GM18519 (cell line): Measurements from ENCODE around the gene TMEM233.

Experiments
- ATAC-seq: cut with Tn5 transposase; IDR thresholded peaks from one replicate; pipeline ENCODE4 v1.9.1; 2021; ENCODE audit warnings: mild to moderate bottlenecking, moderate library complexity; ENCODE audit not compliant: unreplicated experiment, low FRiP score

The TMEM233 gene

DNA sequence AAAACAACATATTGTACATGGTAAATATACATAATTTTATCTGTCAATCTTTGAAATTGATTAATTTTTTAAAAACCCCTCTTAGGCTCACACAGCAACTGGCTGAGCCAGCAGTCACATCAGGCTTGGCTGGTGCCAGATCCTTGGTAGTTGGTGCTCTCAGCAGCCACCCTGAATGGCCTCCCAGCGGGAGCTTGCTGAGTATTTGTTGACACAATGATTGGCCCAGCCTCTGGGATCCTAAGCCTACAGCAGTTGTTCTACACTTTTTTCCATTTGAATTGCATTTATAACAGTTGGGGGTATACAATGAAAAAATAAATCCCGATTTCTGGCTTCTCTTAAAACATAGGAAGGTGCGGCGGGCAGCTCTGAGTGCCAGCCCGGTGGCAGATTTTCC lies 85.5 kb downstream of the TMEM233 start:
- no peak for ATAC-seq

DNA sequence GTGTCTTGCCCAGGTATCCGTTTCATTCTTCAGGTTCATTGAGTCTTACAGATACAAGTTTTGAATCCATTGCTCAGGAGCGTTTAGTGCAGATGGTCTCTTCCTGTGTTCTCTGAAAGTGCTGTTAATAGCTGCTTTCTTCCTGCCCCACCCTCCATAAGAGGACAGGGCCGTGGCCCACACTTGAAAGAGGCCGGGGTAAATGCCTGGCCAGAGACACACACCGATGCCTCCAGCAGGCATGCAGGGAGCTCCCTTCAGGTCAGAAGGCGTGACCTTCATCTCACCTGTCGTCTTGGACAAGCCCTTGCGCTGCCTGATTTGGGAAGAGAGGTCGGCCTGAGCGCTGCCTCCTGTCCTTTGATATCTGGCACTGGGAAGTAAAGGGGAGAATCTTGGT lies 85.9 kb downstream of the TMEM233 start:
- ATAC-seq = no peak

DNA sequence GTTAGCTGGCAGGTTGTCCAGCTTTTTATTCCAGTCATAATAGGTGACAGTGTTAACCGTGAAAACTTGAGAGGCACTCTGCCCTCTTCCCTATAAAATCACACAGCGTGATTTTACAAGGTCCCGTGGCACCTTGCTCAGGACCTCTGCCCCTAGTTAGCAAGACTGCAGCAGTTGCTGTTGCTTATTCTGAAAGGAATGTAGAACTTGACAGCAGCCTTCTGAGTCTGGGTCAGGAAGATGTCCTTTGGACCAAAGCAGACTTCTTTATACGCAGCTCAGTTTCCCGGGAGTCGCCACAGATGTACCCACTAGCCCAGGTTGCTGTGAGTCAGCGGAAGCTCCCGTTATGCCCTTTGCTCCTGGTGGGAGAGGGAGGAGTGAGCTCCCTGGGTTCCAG lies 87.5 kb downstream of the TMEM233 start:
- no peak for ATAC-seq

DNA sequence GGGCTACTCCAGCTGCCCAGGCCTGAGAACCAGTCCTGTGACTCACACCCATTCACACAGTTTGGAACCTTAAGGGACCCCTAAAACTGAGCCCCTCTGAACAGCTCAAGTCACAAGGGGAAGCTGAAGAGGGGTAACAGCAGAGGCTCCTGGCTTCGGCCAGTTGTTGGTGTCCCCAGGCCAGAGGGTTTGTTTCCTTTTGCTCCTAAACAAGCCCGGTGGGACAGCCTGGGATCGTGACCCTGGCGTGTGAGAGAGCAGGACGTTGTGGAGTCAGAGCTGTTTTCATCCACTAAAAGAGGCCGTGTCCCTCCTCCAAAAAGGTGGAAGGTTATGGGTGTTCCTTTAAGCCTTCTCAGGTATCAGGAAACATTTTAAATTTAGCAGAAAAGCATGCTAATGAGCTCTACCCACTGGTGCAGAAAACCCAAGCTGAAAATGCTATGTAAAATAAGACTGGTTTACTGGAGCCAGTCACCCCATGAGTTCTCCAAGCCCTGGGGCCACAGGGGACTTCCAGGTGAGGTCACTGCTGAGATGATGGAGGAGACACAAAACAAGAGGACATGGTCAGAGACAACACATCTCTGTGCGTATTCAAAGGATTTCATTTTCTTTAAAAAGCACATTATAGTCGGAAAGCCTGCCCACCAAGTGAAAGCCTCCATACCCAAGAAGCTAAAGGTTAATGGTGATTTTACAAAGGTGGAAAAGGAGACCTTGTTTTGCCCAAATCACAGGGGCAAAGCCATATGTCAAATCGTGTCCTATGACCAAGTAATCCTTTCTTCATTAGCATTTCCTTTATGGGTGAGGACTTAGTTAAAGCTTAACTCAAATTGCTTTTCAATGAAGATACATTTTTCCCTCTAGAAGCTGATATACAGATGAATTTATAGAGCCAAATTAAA lies 88.4 kb downstream of the TMEM233 start:
- no peak for ATAC-seq

DNA sequence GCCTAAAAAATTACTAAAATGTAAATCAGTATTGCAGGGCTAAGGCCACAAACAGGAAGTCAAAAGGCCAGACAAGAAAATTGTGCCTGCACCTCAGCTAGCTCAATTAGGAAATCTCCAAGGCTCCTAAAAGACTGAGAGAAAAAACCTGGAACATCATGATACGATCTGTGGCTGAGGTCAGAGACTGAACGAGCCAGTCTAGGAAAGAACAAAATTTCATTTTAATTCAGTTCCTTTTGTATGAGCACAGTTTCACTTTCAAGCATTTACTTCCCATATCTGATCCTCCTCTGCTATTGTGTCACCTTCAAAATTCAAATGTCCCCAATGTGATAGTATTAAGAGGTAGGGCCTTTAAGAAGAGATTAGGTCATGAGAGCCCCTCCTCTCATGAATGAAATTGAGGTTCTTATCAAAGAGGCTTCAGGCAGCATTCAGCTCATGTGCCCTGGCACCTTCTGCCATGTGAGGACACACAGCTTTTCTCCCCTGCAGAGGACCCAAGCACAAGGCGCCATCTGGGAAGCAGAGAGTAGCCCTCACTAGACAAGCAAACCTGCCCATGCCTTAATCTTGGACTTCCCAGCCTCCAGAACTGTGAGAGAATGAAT lies 89.2 kb downstream of the TMEM233 start:
- no peak for ATAC-seq

DNA sequence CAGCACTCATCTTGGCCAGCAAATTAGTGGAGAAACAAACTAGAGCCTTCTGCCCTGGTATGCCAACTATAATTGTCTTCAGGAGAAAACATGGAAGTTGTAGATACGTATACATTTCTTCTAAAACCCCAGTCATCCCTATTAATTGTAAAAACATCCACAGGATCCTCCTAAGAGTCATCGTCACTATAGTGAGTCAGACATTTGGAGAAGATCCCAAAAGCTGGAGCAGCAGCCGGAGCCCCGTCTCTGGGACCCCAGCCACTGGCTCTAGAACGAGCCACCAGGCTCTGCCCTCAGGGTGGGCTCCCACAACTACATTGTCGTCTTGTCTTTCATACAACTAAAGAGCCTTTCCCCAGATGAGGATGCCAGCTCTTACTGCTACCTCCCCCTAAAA lies 89.8 kb downstream of the TMEM233 start:
- no peak for ATAC-seq

DNA sequence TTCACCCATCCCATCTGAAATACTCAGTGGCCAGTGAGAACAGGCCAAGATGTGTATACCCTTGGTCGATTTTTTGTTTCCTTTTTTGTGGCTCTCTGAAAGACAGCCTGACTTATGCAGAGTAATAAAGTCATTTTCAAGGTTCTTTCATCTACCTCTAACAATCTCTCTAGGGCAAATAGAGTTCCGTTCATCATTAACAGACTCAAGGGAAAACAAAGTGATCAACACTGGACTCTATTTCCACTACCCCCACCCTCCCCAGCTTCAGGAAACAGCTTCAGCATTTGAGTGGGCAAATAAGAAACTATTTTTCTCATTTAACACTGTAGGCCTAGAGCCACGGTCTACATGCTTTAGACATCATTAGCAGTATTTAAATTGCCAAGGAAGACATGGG lies 90.2 kb downstream of the TMEM233 start:
- no peak for ATAC-seq

DNA sequence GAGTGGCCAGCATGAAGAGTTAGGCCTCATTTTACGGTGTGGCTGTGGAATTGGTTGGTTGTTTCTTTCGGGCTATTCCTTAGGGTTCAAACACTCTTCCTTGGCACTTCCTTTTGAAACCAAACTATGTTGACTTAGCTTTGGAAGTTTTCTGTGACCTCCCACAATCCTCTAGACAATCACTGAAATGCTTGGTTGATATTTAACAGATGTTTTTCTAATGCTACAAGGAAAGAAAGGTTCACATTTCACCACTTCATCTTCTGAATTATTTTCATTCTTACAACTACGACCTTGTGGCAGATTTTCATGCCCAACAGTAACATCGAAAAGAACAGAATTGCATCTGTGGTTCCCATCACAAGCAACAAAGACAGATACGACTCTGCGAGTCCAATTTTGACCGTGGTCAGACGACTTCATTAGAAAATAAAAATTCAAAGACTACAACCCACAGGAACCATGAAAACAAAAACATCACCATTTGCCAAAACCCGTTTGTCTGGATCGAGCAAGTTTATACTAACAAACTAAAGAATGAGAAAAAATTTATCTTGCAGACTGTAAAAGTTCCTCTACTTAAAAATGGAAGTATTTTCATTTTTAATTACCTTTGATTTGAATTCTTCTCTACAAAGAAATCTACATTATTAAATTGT lies 91.3 kb downstream of the TMEM233 start:
- ATAC-seq = no peak

DNA sequence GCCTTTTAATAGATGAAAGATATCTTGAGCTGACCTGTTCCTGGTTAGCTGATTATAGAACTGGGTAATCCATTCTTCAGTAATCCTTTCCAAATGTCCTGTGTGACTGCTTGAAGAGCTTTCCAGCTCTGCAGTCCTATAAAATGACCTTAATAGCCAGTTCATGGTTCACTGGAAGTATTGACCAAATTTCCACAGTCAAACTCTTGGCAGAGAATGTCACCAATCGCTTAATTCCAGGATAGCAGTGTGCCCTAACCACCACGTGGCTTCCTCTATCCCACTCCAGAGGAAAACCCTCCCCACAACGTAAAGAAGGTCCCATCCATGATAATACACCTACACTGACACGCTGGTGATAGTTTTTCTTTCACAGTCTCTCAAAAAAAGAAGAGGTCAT lies 91.8 kb downstream of the TMEM233 start:
- ATAC-seq = no peak

DNA sequence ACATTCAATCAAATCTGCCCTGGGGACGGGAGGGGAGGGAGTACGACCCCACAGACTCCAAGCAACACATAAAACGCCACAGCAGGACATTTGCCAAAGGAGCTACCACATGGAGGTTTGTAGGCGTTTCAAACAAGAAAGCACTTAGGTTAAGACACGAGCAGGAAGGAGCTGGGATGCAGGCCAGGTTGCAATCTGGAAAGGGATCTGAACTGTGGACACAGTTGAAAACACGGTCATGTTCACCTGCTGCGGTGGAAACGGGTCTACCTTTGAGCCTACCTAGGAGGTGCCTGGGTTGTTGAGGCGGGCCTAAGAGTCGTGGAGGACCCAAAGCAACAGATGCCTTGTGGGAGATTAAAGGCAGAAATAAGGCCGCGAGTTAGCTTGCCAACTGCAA lies 92.8 kb downstream of the TMEM233 start:
- no peak for ATAC-seq

DNA sequence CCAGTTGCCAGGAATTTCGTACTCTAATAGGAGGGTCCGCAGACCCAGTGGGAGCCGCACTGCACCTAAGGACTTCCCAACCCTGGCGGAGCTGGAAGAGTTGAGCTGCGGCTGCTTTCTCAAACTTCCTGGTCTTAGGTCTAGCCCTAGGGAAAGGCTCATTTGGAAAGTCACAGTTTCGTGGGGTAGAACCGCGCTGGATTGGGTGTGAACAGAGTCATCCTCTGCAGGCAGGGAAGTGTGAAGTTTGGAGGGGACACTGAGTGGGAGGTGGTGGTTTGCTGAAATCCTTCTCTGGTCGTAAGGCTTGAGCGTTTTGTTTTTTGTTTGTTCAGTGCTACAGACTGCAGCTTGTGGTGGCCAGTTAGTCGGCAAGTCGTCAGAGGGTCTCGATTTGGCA lies 93.2 kb downstream of the TMEM233 start:
- ATAC-seq = no peak

DNA sequence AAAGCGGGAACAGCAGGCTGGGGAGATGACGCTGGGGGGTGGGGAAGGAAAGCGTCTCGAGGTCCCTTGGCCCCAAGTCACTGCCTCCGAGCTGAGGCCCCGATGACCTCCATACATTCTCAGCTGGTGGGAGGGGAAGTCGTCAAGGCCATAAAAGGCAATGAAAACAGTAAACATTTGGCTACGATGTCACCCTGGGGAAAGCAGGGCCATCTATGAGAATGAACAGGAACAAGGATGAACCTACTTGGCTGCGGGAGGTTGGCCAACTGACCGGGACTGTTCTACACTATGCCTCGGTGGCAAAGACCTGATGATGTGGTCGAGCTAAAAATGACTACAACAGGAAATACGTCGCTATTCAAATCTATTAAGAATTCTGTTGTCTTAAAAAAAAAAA lies 93.8 kb downstream of the TMEM233 start:
- no peak for ATAC-seq

DNA sequence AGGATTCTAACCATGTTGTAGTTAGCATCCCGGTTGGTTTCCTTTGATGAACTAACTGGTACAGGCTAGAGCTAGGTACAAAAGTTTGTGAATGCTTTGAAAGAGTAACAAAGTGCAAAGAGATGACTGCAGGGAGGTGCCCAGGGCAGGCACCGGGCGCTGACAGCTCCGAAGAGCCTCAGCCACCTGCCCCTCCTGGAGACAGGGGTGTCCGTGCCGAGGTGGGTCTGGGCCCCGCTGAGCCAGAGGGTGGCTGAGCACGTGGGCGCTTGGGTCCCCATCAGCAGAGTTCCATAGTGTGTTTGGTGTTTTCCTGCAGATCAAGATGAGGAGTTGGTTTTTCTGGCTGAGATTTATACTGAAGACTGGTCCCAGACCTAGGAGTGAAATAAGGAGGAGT lies 94.3 kb downstream of the TMEM233 start:
- no peak for ATAC-seq

DNA sequence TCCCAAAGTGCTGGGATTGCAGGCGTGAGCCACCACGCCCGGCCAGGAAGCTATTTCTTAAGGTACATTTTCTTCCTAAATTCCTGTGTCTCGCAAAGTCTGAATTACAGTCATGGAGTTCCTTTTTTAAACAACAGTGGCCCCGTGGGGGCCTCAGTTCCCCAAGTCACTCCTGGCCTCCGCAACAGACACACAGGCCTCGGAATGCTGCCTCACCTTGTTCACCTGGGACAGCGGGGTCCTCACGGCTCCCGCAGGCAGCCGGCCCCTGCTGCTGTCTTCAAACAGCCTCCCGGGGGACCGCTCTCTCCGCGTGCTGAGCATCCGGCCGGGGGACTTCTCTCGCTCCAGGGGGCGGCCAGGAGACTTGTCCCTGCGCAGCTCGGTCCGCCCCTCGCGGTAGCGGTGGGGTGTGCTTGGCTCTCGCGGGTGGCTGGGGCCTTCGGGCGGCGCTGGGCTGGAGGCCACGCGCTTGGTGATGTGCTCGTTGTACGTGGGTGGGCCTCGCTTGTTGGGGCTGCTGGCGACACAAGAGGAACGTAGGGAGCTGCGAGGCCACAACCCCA lies 96.4 kb downstream of the TMEM233 start:
- ATAC-seq = no peak

DNA sequence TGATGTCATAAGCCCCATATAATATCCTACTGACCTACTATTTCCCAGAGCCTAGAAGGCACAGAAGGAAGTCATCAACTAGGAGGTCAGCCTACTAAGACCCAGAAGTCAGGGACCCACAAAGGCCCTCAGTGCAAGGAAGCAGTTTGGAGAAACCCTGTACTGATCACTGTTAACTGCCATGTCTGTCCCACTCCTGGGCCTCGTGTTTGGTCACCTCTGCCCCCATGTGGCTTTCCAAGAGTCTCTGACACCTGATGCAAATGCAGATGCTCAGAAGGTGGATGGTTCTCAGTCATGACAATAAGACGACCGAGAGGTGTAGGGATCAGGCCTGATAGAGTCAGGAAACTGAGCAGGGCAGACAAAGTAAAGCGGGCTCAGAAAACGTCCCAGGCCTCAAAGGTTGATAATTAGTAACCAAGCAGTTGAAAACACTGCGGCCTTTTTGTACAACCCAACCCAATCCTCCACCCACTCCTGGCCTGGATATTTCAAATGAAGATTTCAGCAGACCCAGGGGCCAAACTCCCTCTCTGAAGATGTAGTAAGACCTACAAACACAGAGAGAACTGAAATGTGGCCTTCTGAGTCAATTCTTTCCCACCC lies 97.7 kb downstream of the TMEM233 start:
- ATAC-seq = no peak

DNA sequence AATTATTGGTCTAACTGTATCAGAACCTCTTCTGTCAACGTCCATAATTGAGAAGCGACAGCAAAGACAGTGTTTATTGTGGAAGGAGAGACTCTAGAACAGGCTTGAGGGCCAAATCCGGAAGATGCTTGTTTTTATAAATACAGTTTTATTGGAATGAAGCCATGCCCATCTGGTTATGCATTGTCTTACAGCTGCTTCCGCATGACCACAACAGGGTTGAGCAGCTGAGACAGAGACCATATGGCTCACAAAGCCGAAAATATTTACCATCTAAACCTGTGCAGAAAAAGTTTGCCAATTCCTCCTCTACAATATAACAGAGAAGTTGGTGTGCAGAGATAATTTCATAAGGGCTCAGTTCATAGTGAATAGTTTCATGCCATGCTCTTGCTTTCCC lies 98.8 kb downstream of the TMEM233 start:
- no peak for ATAC-seq
